T1000 (cell line): ENCODE data around the gene PCDHGB6.
"Not testable (repeated sequence)": the region's sequence is repeated elsewhere in the genome, so short reads cannot be mapped to it uniquely, and the experiment has no call there.

ENCODE experiments used
- DNase-seq: peaks from one replicate; lab custom pipeline; 2025; ENCODE audit warnings: mixed read lengths; lab: John Stamatoyannopoulos, UW

The PCDHGB6 gene

GRCh38 chr5:141407790-141408505 is at the start of gene PCDHGB6:
PCDHGB6 (plus strand) TSS chr5:141408021; CDS start chr5:141408203, 182 bp downstream.
- not testable (repeated sequence) for DNase-seq

GRCh38 chr5:141359790-141360426 is 47.9 kb upstream of the PCDHGB6 start, which contains the start of gene PCDHGB2:
PCDHGB2 (plus strand) TSS chr5:141359994; CDS start chr5:141360136, 142 bp downstream.
- no peak for DNase-seq

GRCh38 chr5:141360685-141361084 is 47.1 kb upstream of the PCDHGB6 start:
- no peak for DNase-seq

- no peak for DNase-seq
Measured at GRCh38 chr5:141362719-141363118, 45.1 kb upstream of the PCDHGB6 start.

- no peak for DNase-seq
Measured at GRCh38 chr5:141363952-141364660, 43.7 kb upstream of the PCDHGB6 start, which contains the start of gene PCDHGA5. PCDHGA5 (plus strand) TSS chr5:141364162; CDS start chr5:141364331, 169 bp downstream.

- no peak for DNase-seq
Measured at GRCh38 chr5:141366016-141366896, 41.6 kb upstream of the PCDHGB6 start.

- no peak for DNase-seq
Measured at GRCh38 chr5:141369994-141370848, 37.6 kb upstream of the PCDHGB6 start, which contains the start of gene PCDHGB3. PCDHGB3 (plus strand) TSS chr5:141370242; CDS start chr5:141370395, 153 bp downstream.

- DNase-seq, result no peak
Measured at GRCh38 chr5:141371572-141372475, 36.0 kb upstream of the PCDHGB6 start.

GRCh38 chr5:141373673-141374317 is 34.0 kb upstream of the PCDHGB6 start, which contains the start of gene PCDHGA6:
PCDHGA6 (plus strand) TSS chr5:141373891; CDS start chr5:141374084, 193 bp downstream.
- no peak for DNase-seq

- DNase-seq, result no peak
Measured at GRCh38 chr5:141374627-141375026, 33.2 kb upstream of the PCDHGB6 start.

- DNase-seq, result not testable (repeated sequence)
Measured at GRCh38 chr5:141375444-141376155, 32.2 kb upstream of the PCDHGB6 start.

- DNase-seq, result no peak
Measured at GRCh38 chr5:141382469-141383294, 25.1 kb upstream of the PCDHGB6 start, which contains the start of gene PCDHGA7. PCDHGA7 (plus strand) TSS chr5:141382742; CDS start chr5:141382900, 158 bp downstream.

- no peak for DNase-seq
Measured at GRCh38 chr5:141383345-141383744, 24.5 kb upstream of the PCDHGB6 start.

- no peak for DNase-seq
Measured at GRCh38 chr5:141384471-141385267, 23.2 kb upstream of the PCDHGB6 start.

- not testable (repeated sequence) for DNase-seq
Measured at GRCh38 chr5:141387557-141388311, 20.1 kb upstream of the PCDHGB6 start, which contains the start of gene PCDHGB4. PCDHGB4 (plus strand) TSS chr5:141387698; CDS start chr5:141387885, 187 bp downstream.
